Measurements from ENCODE around the gene CPSF3.

DNA sequence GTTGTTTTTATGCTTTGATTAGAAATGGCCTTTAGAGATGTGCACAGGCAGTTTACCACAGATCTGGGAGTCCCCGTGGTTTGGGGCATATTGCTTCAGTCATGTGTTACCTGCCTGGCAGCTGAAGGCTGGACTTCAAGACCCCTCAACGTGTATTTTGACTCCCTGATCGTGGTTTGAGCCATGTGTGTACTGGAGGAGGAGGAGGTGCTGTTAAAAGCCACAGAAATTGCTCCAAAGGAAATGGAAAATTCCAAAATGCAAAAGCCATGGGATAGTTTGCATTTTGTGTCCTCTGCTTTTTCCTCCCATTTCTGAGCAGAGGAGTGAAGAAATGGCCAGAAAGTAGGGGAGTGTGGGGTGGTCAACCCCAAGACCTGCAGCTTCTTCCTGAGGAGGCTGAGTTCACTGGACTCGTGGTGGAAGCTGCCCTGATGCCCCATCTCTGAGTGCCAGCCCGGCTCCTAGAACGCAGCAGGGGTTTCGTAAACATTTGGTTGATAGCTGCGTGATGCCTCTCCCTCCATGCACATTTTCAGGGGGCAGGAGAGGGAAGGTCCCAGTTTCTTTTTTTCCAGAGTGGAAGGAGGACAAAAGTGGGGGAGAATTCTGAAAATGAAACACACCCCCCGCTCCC is 45.9 kb upstream of the CPSF3 start:
- TF ChIP-seq, protein P1, sequence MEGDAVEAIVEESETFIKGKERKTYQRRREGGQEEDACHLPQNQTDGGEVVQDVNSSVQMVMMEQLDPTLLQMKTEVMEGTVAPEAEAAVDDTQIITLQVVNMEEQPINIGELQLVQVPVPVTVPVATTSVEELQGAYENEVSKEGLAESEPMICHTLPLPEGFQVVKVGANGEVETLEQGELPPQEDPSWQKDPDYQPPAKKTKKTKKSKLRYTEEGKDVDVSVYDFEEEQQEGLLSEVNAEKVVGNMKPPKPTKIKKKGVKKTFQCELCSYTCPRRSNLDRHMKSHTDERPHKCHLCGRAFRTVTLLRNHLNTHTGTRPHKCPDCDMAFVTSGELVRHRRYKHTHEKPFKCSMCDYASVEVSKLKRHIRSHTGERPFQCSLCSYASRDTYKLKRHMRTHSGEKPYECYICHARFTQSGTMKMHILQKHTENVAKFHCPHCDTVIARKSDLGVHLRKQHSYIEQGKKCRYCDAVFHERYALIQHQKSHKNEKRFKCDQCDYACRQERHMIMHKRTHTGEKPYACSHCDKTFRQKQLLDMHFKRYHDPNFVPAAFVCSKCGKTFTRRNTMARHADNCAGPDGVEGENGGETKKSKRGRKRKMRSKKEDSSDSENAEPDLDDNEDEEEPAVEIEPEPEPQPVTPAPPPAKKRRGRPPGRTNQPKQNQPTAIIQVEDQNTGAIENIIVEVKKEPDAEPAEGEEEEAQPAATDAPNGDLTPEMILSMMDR (conservative IDR thresholded peaks at IDR 0.05; ENCODE audit: low read depth, low read length) = no peak
- no peak for TF ChIP-seq MXI1 (IDR thresholded peaks at IDR 0.05; ENCODE audit: borderline replicate concordance, low read depth, low read length)
- no peak for TF ChIP-seq MAFK (IDR thresholded peaks at IDR 0.05; ENCODE audit: low read depth, low read length)
- TF ChIP-seq POLR2A (IDR thresholded peaks at IDR 0.05; ENCODE audit: low read depth, low read length) = no peak
- no peak for TF ChIP-seq BHLHE40 (IDR thresholded peaks at IDR 0.05; ENCODE audit: low read depth, low read length)
- no peak for TF ChIP-seq RCOR1 (IDR thresholded peaks at IDR 0.05; ENCODE audit: insufficient replicate concordance, low read length)
- TF ChIP-seq SMC3 (IDR thresholded peaks at IDR 0.05; ENCODE audit: low read depth, low read length) = no peak
- no peak for TF ChIP-seq MAZ (IDR thresholded peaks at IDR 0.05; ENCODE audit: borderline replicate concordance, low read depth, low read length)
- no peak for TF ChIP-seq RAD21 (IDR thresholded peaks at IDR 0.05; ENCODE audit: low read length)
- no peak for TF ChIP-seq CEBPB (IDR thresholded peaks at IDR 0.05; ENCODE audit: low read depth, low read length)

Data from IMR-90 (cell line).